ENCODE data around the gene MTUS2. TPM values are rescaled to one million over a fixed set of nuclear protein-coding genes. Genes with fewer than 3 reads are reported as not detected.
"Not testable (repeated sequence)": the region's sequence is repeated elsewhere in the genome, so short reads cannot be mapped to it uniquely, and the experiment has no call there.

Gene MTUS2
- total and polyA plus RNA-seq, 8 donors: 0.12 to 28.1 (median 3.5) TPM; not detected in 1

- Histone ChIP-seq H3K4me1 (no peaks in the 10 kb centered on the region), H3K27me3 (peaks cover 0 to 3% (median 0%) of the 10 kb centered on the region in 3 donors), H3K9me3 (peaks cover 0 to 11% (median 2%) of the 10 kb centered on the region in 4 donors), H3K27ac (no peak overlapping the region), H3K36me3 (no peaks in the 10 kb centered on the region), H3K4me3 (no peak overlapping the region)
- intact Hi-C loops (cut with DNase I; ENCODE audit: low total_unique reads): no loop called here
- DNase-seq: no peak
- no peak for TF ChIP-seq POLR2A (IDR thresholded peaks at IDR 0.05)
- TF ChIP-seq EP300 (IDR thresholded peaks at IDR 0.05): no peak
- TF ChIP-seq POLR2AphosphoS5 (IDR thresholded peaks at IDR 0.05): no peak
- 74 to 95% (median 81%) methylated on average over 1 of the region's 1 CpG for WGBS, 5 donors
These were observed 504.5 kb downstream of the MTUS2 start for GRCh38 chr13:29324601-29325000.

- Histone ChIP-seq H3K9me3 (peaks cover 0 to 7% (median 0%) of the 10 kb centered on the region in 4 donors), H3K4me3 (no peak overlapping the region), H3K4me1 (no peaks in the 10 kb centered on the region), H3K36me3 (no peaks in the 10 kb centered on the region), H3K27me3 (no peaks in the 10 kb centered on the region), H3K27ac (no peak overlapping the region)
- 23 to 63% (median 47%) methylated on average over 2 of the region's 2 CpGs for WGBS, 5 donors
- DNase-seq: no peak
- TF ChIP-seq EP300 (IDR thresholded peaks at IDR 0.05) (no peak), CTCF (IDR thresholded peaks at IDR 0.05) (no peak), POLR2AphosphoS5 (IDR thresholded peaks at IDR 0.05) (no peak), POLR2A (IDR thresholded peaks at IDR 0.05) (no peak)
- intact Hi-C loops (cut with DNase I; ENCODE audit: low total_unique reads): no loop called here
These were observed 508.4 kb downstream of the MTUS2 start for GRCh38 chr13:29328501-29328900.

GRCh38 chr13:29336356-29336755 lies 516.2 kb downstream of the MTUS2 start:
- intact Hi-C loops (cut with DNase I; ENCODE audit: low total_unique reads): no loop called here
- H3K27me3 ChIP-seq: no peaks in the 10 kb centered on the region
- peaks cover 0 to 32% (median 13%) of the 10 kb centered on the region in 4 donors for H3K9me3 ChIP-seq
- H3K4me3 ChIP-seq: no peak overlapping the region
- no peak for DNase-seq
- no peaks in the 10 kb centered on the region for H3K4me1 ChIP-seq
- 67 to 82% (median 77%) methylated on average over 7 of the region's 7 CpGs for WGBS, 5 donors
- H3K36me3 ChIP-seq: no peaks in the 10 kb centered on the region
- TF ChIP-seq CTCF (IDR thresholded peaks at IDR 0.05): no peak
- no peak for TF ChIP-seq POLR2AphosphoS5 (IDR thresholded peaks at IDR 0.05)
- H3K27ac ChIP-seq: no peak overlapping the region

- no peak overlapping the region for H3K4me3 ChIP-seq
- no peaks in the 10 kb centered on the region for H3K27me3 ChIP-seq
- 84 to 93% (median 92%) methylated on average over 25 to 44 of the region's 44 CpGs for WGBS, 5 donors
- intact Hi-C loops (cut with DNase I; ENCODE audit: low total_unique reads): no loop called here
- DNase-seq: no peak
- TF ChIP-seq EP300 (IDR thresholded peaks at IDR 0.05) (no peak), POLR2AphosphoS5 (IDR thresholded peaks at IDR 0.05) (no peak), POLR2A (IDR thresholded peaks at IDR 0.05) (no peak), CTCF (IDR thresholded peaks at IDR 0.05) (no peak)
- H3K4me1 ChIP-seq: no peaks in the 10 kb centered on the region
- H3K36me3 ChIP-seq: no peaks in the 10 kb centered on the region
- H3K9me3 ChIP-seq: peaks cover 0 to 24% (median 13%) of the 10 kb centered on the region in 4 donors
- H3K27ac ChIP-seq: no peak overlapping the region
These were observed 519.5 kb downstream of the MTUS2 start for GRCh38 chr13:29339386-29340272.

GRCh38 chr13:29345860-29346582 lies 525.9 kb downstream of the MTUS2 start:
- H3K27me3 ChIP-seq; H3K36me3 ChIP-seq; H3K9me3 ChIP-seq; H3K27ac ChIP-seq; intact Hi-C loops (cut with DNase I; ENCODE audit: low total_unique reads); DNase-seq; H3K4me3 ChIP-seq; H3K4me1 ChIP-seq: not testable (repeated sequence)
- WGBS, 5 donors: 53 to 72% (median 63%) methylated on average over 4 to 7 of the region's 7 CpGs

All from stomach (tissue), 9 donors.